ENCODE data around the gene SYVN1.
"Not testable (repeated sequence)": the region's sequence is repeated elsewhere in the genome, so short reads cannot be mapped to it uniquely, and the experiment has no call there.

SYVN1 gene

DNA sequence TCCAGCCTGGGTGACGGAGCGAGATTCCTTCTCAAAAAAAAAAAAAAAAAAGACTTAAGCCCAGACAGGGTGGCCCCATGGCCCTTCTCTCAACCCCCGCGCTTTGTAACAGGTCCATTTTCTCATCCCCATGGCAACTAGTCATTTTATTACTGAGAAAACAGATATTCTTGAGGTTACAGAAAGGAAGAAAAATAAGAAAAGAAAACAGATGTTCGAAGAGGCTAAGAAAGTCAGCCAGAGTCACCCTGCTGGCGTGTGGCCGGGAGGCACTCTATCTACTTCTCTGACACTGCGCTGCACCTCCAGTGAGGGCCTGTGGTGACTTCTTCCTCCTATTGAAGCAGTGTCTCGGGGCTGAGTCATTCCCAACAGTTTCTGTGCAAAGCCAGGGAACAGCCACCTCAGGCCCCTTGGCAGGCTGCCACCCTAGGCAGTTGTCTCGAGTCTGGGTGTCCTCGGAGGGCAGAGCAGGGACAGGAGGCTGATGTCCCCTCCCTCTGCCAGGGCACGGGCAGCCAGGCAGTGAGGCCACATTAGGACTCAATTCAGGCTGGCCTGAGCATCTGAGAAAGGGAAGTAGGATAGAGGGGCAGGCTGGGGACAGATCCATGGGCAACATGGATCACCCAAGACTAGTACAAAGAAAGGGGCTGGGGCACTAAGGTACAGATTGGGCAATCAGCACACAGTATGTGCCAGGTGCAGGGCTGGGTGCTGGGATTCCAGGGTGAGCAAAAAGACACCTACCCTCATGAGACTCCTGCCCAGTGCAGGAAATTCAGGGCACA is 16.4 kb upstream of the SYVN1 start:
- peak; percentile 73 for DNase-seq

GRCh38 chr11:65150131-65150508 is 15.8 kb upstream of the SYVN1 start:
- DNase-seq = not testable (repeated sequence)

GRCh38 chr11:65148657-65149056 is 14.3 kb upstream of the SYVN1 start:
- no peak for DNase-seq

DNA sequence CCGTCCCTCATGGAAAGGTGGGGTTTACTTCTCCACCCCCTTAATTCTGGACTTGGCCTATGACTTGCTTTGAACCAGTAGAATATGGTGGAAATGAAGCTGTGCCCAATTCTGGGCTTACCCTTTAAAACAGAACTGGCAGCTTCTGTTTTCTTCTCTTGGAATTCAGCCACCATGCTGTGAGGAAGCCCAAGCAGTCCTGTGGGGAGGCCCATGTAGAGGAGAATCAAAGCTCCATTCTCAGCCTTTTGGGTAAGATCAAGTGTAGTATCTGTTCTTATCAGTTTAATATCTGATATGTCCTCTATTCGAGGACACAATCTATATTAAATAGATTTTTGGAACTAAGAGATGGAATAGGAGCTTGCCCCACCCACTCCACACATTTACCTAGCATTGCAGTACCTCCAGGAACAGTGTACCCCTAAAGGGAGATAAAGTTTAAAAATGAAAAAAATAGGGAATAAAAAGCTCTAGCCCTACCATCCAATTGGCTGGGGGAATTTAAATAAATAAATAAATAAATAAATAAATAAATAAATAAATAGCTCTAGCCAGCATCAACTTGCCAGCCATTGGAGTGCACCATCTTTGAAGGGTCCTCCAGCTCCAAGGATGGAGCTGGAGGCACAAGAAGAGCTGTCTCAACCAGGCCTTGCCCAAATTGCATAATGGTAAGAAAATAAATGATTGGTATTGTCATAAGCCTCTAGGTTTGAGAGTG is 13.2 kb upstream of the SYVN1 start:
- DNase-seq = no peak

- DNase-seq = no peak
These were observed 7.7 kb upstream of the SYVN1 start for GRCh38 chr11:65141896-65142494.

- DNase-seq = no peak
These were observed 2.3 kb upstream of the SYVN1 start for GRCh38 chr11:65136515-65137096.

DNA sequence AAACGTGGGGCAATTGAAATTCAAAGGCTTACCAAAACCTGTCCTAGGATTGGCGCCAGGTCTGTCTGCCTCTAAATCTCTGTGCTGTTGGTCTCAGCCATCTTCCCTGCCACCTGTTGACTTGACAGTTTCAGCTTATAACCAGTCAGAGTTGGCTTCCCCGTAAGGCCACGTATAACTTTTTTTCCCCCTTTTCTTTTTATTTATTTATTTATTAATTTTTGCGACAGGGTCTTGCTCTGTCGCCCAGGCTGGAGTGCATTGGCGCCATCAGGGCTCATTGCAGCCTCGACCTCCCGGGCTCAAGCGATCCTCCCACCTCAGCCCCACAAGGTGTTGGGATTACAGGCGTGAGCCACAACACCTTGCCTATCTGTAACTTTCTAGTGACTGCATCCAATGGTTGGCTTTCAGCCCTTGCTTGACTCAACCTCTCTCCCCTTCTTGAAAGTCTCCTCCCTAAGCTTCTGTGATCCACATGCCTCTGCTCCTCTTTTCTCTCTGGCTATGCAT is 1.4 kb upstream of the SYVN1 start:
- DNase-seq = no peak

DNA sequence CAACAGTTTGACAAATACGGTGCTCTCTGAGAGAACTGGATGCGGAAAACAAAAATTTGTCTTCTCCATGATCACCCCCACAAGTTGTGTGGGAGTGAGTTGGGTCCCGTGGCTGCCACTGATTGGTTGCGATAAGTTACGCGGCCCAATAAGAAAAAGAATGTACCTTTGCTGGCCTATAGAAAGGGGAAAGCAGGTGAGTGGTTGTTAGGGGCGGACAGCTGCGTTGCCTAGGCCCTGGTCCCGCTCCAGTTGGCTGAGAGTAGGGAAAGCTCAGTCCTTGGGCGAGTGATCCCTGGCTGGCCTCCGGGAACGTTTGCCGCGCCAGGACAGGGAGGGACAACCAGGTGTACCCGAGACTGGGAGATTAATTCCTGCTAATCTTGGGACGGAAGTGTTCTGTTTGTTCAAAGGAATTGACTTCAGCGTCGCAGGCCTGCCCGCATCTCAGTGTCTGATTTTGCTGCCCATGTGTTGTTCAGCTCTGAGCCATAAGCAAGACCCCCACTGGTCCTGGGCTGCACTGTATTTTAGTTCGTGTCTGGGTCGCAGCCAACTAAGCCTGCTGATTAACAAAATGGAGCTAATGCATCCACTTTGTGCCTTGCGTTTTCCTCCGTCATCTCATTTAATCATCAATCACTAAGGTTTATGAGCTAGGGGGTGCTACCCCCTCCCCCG is 773 bp upstream of the SYVN1 start:
- peak; percentile 89 for DNase-seq

- peak; percentile 78 for DNase-seq
These were observed 595 bp downstream of the SYVN1 start for GRCh38 chr11:65133724-65134123.

- DNase-seq = no peak
These were observed 1.2 kb downstream of the SYVN1 start for GRCh38 chr11:65132988-65133700.

GRCh38 chr11:65132238-65132987 is 1.9 kb downstream of the SYVN1 start:
- DNase-seq = no peak

- DNase-seq = no peak
These were observed 2.5 kb downstream of the SYVN1 start for GRCh38 chr11:65131895-65132237.

GRCh38 chr11:65131417-65131776 is 2.9 kb downstream of the SYVN1 start:
- no peak for DNase-seq

DNA sequence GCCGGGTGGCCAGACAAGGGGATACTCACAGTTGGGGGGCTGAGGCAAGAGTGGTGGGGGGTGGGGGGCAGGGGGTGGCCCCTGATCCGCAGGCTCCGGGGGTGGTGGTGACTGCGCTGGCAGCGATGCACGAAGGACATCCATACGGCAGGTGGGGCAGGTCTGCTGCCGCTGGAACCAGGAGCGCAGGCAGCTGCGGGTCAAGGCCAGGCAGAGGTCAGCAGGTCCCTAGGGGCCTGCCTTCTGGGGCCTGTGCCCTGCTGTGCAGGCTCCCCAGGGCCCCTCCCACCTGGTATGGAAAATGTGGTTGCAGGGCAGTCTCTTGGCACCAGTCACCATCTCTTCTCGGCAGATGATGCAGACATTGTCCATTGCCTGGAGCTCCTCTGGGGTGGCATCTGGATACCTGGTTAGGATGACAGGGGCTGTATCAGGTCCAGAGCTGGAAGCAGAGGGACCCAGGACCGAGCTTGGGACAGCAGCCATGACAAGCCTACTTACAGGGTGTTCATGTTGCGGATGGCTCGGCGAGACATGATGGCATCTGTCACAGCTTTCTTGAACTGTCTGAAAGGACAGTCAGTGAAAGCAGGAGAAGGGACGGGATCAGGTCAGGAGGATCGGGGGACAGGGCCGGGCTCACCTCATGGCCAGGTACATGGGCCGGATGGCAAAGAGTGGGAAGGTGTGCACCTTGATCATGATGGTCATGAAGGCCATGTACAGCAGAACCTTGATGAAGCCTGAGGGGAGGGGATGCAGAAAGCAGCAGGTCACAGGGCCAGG is 3.5 kb downstream of the SYVN1 start:
- DNase-seq = no peak

DNA sequence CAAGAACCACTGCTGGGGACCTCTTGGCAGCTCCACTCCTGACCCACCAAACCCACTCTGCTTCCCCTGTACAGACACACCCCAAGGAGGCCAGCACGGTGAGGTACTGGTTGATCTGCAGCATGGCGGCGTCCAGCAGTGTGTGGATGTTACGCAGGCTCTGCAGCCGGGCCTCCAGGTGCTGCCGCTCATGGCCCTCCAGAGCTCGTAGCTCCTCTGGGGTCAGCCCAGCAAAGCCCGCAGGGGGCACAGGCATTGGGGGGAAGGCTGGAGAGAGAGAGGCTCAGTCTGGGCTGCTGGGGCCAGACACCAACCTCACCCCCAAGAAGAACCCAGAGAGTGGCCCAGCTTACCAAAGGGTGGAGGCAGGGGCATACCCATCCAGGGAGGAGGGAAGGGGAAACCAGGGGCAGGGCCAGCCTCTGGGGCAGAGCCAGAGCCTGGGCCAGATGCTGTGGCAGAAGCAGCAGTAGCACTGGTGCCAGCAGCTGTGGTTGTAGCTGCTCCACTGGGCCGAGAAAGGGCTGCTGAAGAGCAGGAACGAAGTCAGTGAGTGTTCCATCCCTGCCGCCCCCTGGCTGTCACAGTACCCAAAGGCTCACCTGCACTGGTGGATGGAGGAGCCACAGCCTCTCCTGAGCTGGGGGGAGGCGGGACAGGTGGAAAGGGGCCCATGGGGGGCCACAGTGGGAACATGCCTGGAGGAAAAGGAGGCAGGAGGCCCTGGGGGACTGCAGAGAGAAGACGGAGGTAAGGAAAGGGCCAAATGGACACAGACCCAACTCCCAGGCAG is 4.5 kb downstream of the SYVN1 start:
- DNase-seq = no peak

GRCh38 chr11:65128182-65129145 is 5.9 kb downstream of the SYVN1 start:
- DNase-seq = no peak

DNA sequence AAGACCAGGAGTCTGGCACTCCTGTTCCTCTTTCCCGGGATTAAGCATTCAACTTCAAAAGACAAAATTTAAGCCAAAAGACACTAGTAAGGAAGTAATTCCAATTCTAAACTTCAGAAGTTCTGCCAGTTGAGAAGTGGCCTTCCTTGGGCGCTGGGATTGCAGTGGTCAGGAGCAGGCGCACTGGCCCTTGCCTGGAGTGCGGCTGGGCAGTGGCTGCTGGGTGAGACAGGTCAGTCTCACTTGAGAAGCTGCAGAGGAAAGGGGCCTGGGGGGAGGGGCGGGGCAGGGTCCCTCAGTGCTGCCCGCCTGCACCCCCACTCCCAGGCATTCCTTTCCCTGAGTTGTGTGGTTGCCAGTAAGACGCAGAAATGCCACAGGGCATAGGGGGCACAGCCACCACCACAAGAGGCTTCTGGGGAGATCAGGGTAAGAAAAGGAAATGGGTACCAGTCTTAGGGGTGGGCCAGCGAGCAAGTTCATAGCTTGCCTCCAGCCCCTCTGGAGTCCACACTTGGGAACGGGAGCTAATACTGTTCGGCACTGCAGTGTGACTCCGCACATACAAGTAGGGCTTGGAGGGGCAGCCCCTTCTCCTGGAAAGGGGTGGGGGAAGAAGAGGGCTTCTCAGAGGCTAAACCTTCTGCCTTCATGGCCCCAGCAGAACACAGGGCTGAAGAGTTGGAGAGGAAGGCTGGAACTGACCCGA is 6.7 kb downstream of the SYVN1 start:
- DNase-seq = no peak
